Neural progenitor cell (in vitro differentiated cells): ENCODE data around the gene ERC2.

ENCODE experiments used
- EZH2 ChIP-seq: fragments of 200-600 bp; sonication (generic); IDR thresholded peaks from 2 replicates; pipeline ENCODE4 v1.6.1; 2017; ENCODE audit warnings: antibody characterized with exemption, mild to moderate bottlenecking, moderate library complexity
- TF ChIP-seq, protein P1 (sequence below): fragments of 200-600 bp; sonication (generic); IDR thresholded peaks from 2 replicates; pipeline ENCODE4 v1.5.1; 2017; ENCODE audit warnings: antibody characterized with exemption, mild to moderate bottlenecking

GRCh38 chr3:56190130-56190529 lies 278.1 kb downstream of the ERC2 start:
- TF ChIP-seq, protein P1, sequence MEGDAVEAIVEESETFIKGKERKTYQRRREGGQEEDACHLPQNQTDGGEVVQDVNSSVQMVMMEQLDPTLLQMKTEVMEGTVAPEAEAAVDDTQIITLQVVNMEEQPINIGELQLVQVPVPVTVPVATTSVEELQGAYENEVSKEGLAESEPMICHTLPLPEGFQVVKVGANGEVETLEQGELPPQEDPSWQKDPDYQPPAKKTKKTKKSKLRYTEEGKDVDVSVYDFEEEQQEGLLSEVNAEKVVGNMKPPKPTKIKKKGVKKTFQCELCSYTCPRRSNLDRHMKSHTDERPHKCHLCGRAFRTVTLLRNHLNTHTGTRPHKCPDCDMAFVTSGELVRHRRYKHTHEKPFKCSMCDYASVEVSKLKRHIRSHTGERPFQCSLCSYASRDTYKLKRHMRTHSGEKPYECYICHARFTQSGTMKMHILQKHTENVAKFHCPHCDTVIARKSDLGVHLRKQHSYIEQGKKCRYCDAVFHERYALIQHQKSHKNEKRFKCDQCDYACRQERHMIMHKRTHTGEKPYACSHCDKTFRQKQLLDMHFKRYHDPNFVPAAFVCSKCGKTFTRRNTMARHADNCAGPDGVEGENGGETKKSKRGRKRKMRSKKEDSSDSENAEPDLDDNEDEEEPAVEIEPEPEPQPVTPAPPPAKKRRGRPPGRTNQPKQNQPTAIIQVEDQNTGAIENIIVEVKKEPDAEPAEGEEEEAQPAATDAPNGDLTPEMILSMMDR: no peak
- no peak for TF ChIP-seq EZH2
